Fibroblast of the aortic adventitia (primary cell): Measurements from ENCODE around the gene TFIP11. TPM values are rescaled to one million over a fixed set of nuclear protein-coding genes. Genes with fewer than 3 reads are reported as not detected.

Experiments
- DNase-seq: peaks from one replicate; pipeline ENCODE4 v3.0.0-alpha.2; 2010; ENCODE audit warnings: low read depth
- H3K4me3 ChIP-seq: 2 replicates; pipeline ENCODE4 v1.5.1; 2011; ENCODE audit warnings: low read depth, mild to moderate bottlenecking, control low read depth, low read length, moderate library complexity
- CTCF ChIP-seq: IDR thresholded peaks from 2 replicates; pipeline ENCODE4 v1.5.1; 2011; ENCODE audit warnings: mild to moderate bottlenecking, low read length, control low read depth, inconsistent platforms; ENCODE audit not compliant: insufficient read depth
- total RNA-seq: library from RNA; depleted of rRNA; stranded (reverse); fragments of >200 nt; gene quantifications from 2 replicates; pipeline ENCODE4 v1.2.3, GENCODE V29; 2012; ENCODE audit warnings: low replicate concordance

The TFIP11 gene
- total RNA-seq, 1 donor, result 25.4 TPM

- no peak overlapping the region for H3K4me3 ChIP-seq
- no peak for DNase-seq
- TF ChIP-seq CTCF, result no peak
These were observed 13.8 kb upstream of the TFIP11 start for GRCh38 chr22:26525946-26526564.

DNA sequence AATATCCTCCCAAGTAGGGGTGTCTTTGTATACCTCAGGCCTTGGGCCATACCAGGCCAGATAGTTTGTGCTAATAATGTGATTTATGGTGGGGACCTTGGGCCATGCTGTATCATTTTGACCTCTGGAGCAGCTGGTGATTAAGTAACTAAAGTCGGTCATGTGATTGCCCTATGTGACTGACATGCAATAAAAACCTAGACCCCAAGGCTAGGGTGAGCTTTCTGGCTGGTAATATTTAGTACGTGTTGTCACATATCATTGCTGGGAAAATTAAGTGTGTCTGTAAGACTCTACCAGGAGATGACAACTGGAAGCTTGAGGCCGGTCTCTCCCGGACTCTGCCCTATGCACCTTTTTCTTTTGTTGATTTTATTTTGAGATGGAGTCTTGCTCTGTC lies 12.6 kb upstream of the TFIP11 start:
- no peak overlapping the region for H3K4me3 ChIP-seq
- no peak for DNase-seq
- TF ChIP-seq CTCF, result no peak

- no peak for TF ChIP-seq CTCF
These were observed 10.3 kb upstream of the TFIP11 start for GRCh38 chr22:26522592-26522991.

GRCh38 chr22:26522012-26522411 lies 9.7 kb upstream of the TFIP11 start:
- DNase-seq, result no peak
- no peak for TF ChIP-seq CTCF
- H3K4me3 ChIP-seq, result no peak overlapping the region

More at GRCh38 chr22:26522592-26522991, 10.3 kb upstream of the TFIP11 start:
- no peak for DNase-seq
- H3K4me3 ChIP-seq, result no peak overlapping the region

GRCh38 chr22:26517429-26517828 lies 5.2 kb upstream of the TFIP11 start:
- no peak for DNase-seq
- H3K4me3 ChIP-seq, result no peak overlapping the region
- TF ChIP-seq CTCF, result no peak

DNA sequence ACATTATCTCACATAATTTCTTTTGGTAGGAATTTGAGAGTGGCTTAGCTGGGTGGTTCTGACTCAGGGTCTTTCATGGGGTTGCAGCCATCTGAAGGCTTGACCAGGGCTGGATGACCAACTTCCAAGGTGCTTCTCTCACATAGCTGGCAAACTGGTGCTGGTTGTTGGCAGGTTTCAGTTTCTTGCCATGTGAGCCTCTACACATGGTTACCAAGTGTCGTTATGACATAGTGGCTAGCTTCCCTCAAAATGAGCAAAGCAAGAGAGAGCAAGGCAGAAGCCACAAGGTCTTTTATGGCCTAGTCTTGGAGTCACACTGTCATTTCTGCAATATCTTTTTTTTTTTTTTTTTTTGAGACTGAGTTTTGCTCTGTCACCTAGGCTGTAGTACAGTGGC lies 4.2 kb upstream of the TFIP11 start:
- DNase-seq, result no peak
- H3K4me3 ChIP-seq, result no peak overlapping the region
- TF ChIP-seq CTCF, result no peak

DNA sequence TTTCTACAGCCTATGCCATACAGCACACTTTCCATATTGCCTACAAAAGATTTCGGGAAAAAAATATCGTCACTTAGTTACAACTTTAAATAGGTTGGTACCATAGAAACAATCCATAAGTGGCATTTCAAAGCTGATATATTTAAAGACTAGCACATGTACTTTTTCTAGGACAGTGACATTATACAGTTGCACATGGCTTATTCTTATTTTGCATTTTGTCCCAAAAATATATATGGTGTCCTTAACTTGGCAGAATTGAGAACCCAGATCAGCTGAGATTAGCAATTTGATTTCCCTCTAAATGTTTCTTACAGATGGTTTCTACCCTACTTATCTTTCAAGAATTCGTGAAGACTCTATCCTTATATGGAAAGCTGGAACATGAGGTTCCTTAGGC lies 3.7 kb upstream of the TFIP11 start:
- H3K4me3 ChIP-seq, result no peak overlapping the region
- DNase-seq, result no peak
- no peak for TF ChIP-seq CTCF
